ENCODE data around the gene LEP.
"Not testable (repeated sequence)": the region's sequence is repeated elsewhere in the genome, so short reads cannot be mapped to it uniquely, and the experiment has no call there.

DNA sequence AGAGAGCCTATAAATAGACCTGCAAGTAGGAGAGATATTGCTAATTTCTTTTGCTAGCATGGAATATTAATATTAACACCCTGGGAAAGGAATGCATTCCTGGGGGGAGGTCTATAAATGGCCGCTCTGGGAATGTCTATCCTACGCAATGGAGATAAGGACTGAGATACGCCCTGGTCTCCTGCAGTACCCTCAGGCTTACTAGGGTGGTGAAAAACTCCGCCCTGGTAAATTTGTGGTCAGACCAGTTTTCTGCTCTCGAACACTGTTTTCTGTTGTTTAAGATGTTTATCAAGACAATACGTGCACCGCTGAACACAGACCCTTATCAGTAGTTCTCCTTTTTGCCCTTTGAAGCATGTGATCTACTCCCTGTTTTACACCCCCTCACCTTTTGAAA is 1.9 kb upstream of the LEP start:
- TF ChIP-seq, protein P1, sequence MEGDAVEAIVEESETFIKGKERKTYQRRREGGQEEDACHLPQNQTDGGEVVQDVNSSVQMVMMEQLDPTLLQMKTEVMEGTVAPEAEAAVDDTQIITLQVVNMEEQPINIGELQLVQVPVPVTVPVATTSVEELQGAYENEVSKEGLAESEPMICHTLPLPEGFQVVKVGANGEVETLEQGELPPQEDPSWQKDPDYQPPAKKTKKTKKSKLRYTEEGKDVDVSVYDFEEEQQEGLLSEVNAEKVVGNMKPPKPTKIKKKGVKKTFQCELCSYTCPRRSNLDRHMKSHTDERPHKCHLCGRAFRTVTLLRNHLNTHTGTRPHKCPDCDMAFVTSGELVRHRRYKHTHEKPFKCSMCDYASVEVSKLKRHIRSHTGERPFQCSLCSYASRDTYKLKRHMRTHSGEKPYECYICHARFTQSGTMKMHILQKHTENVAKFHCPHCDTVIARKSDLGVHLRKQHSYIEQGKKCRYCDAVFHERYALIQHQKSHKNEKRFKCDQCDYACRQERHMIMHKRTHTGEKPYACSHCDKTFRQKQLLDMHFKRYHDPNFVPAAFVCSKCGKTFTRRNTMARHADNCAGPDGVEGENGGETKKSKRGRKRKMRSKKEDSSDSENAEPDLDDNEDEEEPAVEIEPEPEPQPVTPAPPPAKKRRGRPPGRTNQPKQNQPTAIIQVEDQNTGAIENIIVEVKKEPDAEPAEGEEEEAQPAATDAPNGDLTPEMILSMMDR (IDR thresholded peaks at IDR 0.05; ENCODE audit: low read depth, low read length, poor library complexity, severe bottlenecking), result not testable (repeated sequence)
- not testable (repeated sequence) for TF ChIP-seq EZH2phosphoT487 (IDR thresholded peaks at IDR 0.05; ENCODE audit: borderline replicate concordance, low read length)

Measured in DOHH2 (cell line).